ENCODE data around the gene VWF. TPM values are rescaled to one million over a fixed set of nuclear protein-coding genes. Genes with fewer than 3 reads are reported as not detected.

VWF gene
- total RNA-seq, 1 experiment from 2014 or later, result 0.48 TPM

DNA sequence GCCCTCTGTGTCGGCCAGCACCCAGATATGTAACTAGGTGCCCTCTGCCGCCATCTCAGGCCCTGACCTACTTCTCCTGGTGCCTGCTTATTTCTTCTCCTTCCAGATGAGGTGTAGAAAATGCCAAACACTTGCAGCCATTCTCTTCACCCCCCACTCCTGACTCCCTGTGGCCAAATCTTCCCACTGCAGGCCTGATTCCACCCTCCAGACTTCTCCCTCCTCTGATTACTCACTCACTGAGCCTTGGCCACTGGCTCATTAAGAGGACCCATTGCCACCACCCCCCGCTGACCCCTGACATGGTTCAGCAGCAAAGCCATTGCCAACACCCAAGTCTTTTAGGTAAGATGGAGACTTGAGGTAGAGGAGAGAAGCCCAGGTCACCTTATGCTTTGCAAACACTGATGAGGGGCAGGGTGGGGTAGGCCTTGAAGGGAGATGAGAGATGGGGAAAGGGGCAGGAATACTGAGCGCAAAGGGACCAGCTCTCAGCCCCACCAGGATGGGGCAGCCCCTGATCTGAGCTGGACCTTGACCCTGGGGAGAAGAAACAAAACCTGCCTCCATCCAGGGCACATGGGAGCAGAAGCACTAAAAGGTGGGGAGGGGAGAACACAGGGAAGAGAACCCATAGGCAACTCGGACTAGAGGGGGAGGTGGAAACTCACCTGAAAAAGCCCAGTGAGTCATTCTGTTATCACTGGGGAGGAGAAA lies 154.3 kb downstream of the VWF start:
- intact Hi-C loops (cut with micrococcal nuclease; ENCODE audit: unreplicated experiment), result loop anchor here (5.0 kb wide), 1 partner anchor 72 kb away; no protein-coding TSS in a partner anchor
- Histone ChIP-seq H3K79me2 (ENCODE audit: low read depth) (no peaks in the 10 kb centered on the region), H3K36me3 (ENCODE audit: low read depth) (no peaks in the 10 kb centered on the region), H3K4me1 (replicated peaks; ENCODE audit: insufficient read depth) (no peaks in the 10 kb centered on the region), H3K9me2 (ENCODE audit: insufficient read depth) (no peaks in the 10 kb centered on the region), H3F3A (ENCODE audit: insufficient read depth, low read depth) (no peaks in the 10 kb centered on the region), H3K27ac (no peak overlapping the region), H2AFZ (no peak overlapping the region), H3K27me3 (ENCODE audit: insufficient read depth, low read depth) (peaks cover 84% of the 10 kb centered on the region), H3K4me3 (no peak overlapping the region), H3K9me3 (ENCODE audit: insufficient read depth, low read depth) (no peaks in the 10 kb centered on the region), H3K4me2 (no peak overlapping the region), H4K20me1 (ENCODE audit: insufficient read depth) (no peaks in the 10 kb centered on the region)
- no TSS peak for BruUV-seq (replicated peaks)
- DNase-seq, result no peak
- TF ChIP-seq, protein P1, sequence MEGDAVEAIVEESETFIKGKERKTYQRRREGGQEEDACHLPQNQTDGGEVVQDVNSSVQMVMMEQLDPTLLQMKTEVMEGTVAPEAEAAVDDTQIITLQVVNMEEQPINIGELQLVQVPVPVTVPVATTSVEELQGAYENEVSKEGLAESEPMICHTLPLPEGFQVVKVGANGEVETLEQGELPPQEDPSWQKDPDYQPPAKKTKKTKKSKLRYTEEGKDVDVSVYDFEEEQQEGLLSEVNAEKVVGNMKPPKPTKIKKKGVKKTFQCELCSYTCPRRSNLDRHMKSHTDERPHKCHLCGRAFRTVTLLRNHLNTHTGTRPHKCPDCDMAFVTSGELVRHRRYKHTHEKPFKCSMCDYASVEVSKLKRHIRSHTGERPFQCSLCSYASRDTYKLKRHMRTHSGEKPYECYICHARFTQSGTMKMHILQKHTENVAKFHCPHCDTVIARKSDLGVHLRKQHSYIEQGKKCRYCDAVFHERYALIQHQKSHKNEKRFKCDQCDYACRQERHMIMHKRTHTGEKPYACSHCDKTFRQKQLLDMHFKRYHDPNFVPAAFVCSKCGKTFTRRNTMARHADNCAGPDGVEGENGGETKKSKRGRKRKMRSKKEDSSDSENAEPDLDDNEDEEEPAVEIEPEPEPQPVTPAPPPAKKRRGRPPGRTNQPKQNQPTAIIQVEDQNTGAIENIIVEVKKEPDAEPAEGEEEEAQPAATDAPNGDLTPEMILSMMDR (conservative IDR thresholded peaks at IDR 0.05), result no peak; the same call in 1 of the 2 replicates
- TF ChIP-seq EZH2 (IDR thresholded peaks at IDR 0.05; ENCODE audit: low read depth), result no peak
- CTCF ChIA-PET, result interaction anchor here (1.1 kb wide), 1 partner anchor 18 kb away, joined by 3 read pairs; no protein-coding TSS in a partner anchor
- POLR2A ChIA-PET (ENCODE audit: unreplicated experiment), result no interaction called here

DNA sequence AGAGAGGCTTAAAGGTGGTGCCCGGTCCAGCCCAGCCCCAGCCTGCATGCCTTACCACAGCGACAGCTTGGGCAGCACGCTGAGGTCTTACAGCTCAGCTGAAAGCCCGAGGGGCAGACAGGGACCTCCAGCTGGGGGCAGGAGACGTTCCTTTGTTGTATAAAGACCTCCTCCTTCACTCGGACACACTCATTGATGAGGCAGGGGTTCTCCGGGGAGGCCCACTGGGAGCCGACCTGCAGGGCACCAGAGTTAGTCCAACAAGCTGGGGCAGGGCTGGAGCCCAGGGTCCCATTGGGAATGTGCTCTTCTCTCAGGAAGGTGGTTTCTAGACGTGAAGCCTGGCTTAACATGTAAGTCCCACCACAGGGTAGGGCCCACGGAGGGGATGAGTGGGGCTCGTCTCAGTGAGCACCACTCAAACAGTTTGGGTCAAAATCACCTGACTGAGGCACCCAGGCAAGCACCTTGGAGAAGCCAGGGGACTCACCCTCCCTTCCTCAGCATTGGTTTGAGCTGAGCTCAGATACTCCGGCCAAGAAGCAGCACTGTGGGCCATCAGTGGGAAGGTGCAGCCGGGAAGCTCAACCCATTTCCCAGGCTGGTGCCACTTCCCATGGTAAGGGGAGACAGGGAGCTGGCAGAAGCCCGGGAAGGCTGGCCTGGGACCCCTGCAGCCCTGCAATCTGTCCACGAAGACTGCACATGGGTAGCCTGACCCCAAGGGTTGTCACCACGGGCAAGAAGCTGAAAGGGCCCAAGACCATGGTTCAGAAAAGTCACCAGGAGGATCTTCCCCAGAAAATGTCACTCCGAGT lies 155.1 kb downstream of the VWF start:
- Histone ChIP-seq H3K27me3 (ENCODE audit: insufficient read depth, low read depth) (peaks cover 84% of the 10 kb centered on the region), H3K27ac (no peak overlapping the region), H3K9me2 (ENCODE audit: insufficient read depth) (no peaks in the 10 kb centered on the region), H4K20me1 (ENCODE audit: insufficient read depth) (no peaks in the 10 kb centered on the region), H3K4me2 (no peak overlapping the region), H2AFZ (no peak overlapping the region), H3K36me3 (ENCODE audit: low read depth) (no peaks in the 10 kb centered on the region), H3K4me3 (no peak overlapping the region), H3K79me2 (ENCODE audit: low read depth) (no peaks in the 10 kb centered on the region), H3K4me1 (replicated peaks; ENCODE audit: insufficient read depth) (no peaks in the 10 kb centered on the region), H3F3A (ENCODE audit: insufficient read depth, low read depth) (no peaks in the 10 kb centered on the region), H3K9me3 (ENCODE audit: insufficient read depth, low read depth) (no peaks in the 10 kb centered on the region)
- TF ChIP-seq EZH2 (IDR thresholded peaks at IDR 0.05; ENCODE audit: low read depth), result no peak
- TF ChIP-seq, protein P1 (conservative IDR thresholded peaks at IDR 0.05), result no peak
- ChIA-PET POLR2A (ENCODE audit: unreplicated experiment) (no interaction called here), CTCF (interaction anchor here (1.1 kb wide), 1 partner anchor 19 kb away, joined by 3 read pairs; no protein-coding TSS in a partner anchor)
- BruUV-seq (replicated peaks), result no TSS peak
- intact Hi-C loops (cut with micrococcal nuclease; ENCODE audit: unreplicated experiment), result loop anchor here (5.0 kb wide), 1 partner anchor 73 kb away; no protein-coding TSS in a partner anchor
- no peak for DNase-seq

DNA sequence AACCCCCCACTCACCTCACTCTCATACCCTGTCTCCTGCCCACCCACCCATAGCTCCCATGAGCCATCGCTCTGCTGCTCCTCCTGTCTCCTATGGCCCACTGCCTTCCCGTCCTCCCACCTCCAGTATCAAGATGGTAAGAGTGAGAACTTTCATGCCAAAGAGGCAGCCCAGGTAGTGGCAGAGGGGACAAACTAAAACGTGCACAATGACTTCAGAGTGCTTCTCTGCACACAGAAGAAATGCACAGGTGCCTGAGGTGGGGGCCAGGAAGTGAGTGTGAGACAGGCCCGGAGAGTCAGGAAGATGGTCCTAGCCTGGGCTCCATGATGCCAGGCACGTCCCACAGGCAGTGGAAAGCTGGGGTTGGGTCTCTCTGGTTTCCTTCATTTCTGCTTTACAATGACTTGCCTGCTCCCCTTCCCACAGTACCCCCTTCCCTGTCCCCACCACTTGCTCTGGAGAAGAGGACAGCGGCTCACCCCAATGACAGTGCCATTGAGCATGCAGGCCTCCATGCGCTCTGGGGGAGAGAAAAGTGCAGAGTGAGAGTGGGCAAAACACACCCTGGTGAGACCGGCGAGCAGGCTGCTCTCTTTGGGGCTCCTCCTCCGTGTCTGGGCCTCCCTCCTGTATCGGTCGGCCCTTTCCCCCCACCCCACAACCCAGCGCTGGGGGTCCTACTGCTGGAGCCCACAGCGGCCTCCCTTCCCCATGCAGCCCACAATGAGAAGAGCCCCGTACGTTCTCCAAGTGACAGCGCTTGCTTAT lies 156.6 kb downstream of the VWF start:
- Histone ChIP-seq H3K36me3 (ENCODE audit: low read depth) (no peaks in the 10 kb centered on the region), H2AFZ (no peak overlapping the region), H3K4me2 (no peak overlapping the region), H3K27ac (no peak overlapping the region), H3K9me3 (ENCODE audit: insufficient read depth, low read depth) (no peaks in the 10 kb centered on the region), H3K9me2 (ENCODE audit: insufficient read depth) (no peaks in the 10 kb centered on the region), H3K4me3 (no peak overlapping the region), H3K79me2 (ENCODE audit: low read depth) (no peaks in the 10 kb centered on the region), H3K4me1 (replicated peaks; ENCODE audit: insufficient read depth) (no peaks in the 10 kb centered on the region), H3F3A (ENCODE audit: insufficient read depth, low read depth) (no peaks in the 10 kb centered on the region), H4K20me1 (ENCODE audit: insufficient read depth) (no peaks in the 10 kb centered on the region), H3K27me3 (ENCODE audit: insufficient read depth, low read depth) (peaks cover 82% of the 10 kb centered on the region)
- no TSS peak for BruUV-seq (replicated peaks)
- ChIA-PET CTCF (no interaction called here), POLR2A (ENCODE audit: unreplicated experiment) (no interaction called here)
- no peak for TF ChIP-seq EZH2 (IDR thresholded peaks at IDR 0.05; ENCODE audit: low read depth)
- TF ChIP-seq, protein P1 (conservative IDR thresholded peaks at IDR 0.05), result no peak
- intact Hi-C loops (cut with micrococcal nuclease; ENCODE audit: unreplicated experiment), result loop anchor here (5.0 kb wide), 1 partner anchor 74 kb away; no protein-coding TSS in a partner anchor
- DNase-seq, result no peak

All from PC-9 (cell line).